Pons (tissue), 1 donor: Measurements from ENCODE around the gene OR2AJ1.

Source experiments
- DNase-seq: peaks from one replicate; pipeline ENCODE4 v3.0.0-alpha.2; 2016; ENCODE audit warnings: low spot score

The OR2AJ1 gene

DNA sequence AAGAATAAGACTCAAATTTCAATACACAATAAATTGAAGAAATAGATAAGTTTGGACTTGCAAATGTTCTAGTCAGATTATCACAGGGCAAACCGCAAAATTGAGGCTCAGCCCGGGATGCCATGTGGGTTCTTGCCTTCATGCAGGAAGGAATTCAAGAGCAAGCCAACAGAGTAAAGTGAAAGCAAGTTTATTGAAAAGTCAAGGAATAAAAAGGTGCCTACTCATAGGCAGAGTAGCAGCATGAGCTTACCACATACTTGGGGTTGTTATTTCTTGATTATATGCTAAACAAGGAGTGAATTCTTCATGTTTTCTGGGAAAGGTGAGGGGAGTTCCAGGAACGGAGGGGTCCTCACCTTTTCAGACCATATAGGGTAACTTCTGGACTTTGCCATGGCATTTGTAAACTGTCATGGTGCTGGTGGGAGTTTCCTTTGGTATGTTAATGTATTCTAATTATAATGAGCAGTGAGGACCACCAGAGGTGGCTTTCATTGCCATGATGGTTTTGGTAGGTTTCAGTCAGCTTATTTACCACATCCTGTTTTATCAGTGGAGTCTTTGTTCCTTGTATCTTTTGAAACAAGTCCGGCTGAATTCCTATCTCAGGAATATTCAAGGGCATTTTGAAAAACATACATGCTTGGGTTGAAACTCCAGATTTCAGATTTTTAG, 38.4 kb downstream of the OR2AJ1 start:
- no peak for DNase-seq

DNA sequence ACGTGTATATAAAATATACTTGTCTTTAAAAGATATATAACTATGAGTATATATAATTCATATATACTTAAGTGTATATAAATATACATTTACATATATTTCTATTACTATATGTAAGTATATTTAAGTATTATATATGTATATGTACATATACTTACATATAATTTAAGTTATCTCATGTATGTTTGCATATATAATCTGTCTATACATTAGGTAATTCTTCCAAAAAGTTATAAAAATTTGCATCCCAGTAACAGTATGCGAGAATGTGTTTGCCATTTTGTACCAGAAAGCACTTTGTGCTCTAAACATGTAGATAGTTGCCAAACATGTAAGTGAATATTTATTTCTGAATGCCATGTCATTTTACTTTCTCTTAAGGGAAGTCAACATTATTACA, 40.2 kb downstream of the OR2AJ1 start, which contains the start of gene OR2AK2:
Gene OR2AK2, plus strand, starts transcription at position 301 of the 400 bp plus-strand sequence. CDS start 144 bp downstream, outside the sequence.
- DNase-seq: no peak

- DNase-seq: no peak
Measured at GRCh38 chr1:247966532-247967204, 42.0 kb downstream of the OR2AJ1 start.
